GM19240 (cell line): ENCODE data around the gene GH1.
A peak's percentile ranks its signal among the peaks of the same experiment; 100 is the strongest.
"Not testable (repeated sequence)": the region's sequence is repeated elsewhere in the genome, so short reads cannot be mapped to it uniquely, and the experiment has no call there.

Experiments
- DNase-seq: peaks from one replicate; pipeline ENCODE4 v3.0.0; 2011; ENCODE audit warnings: low spot score; ENCODE audit not compliant: insufficient read length

Gene GH1

GRCh38 chr17:63918789-63919305 lies at the start of gene GH1:
Gene GH1 (minus strand): TSS chr17:63918839. CDS start chr17:63918776, 63 bp downstream.
- DNase-seq: not testable (repeated sequence)

GRCh38 chr17:63967953-63968352 lies 49.3 kb upstream of the GH1 start:
- no peak for DNase-seq

GRCh38 chr17:63966646-63967264 lies 48.1 kb upstream of the GH1 start:
- DNase-seq: peak; percentile 34

GRCh38 chr17:63963123-63963522 lies 44.5 kb upstream of the GH1 start:
- no peak for DNase-seq

- DNase-seq: no peak
Observed at GRCh38 chr17:63962298-63962744, 43.7 kb upstream of the GH1 start.

- peak; percentile 36 for DNase-seq
Observed at GRCh38 chr17:63961355-63962212, 42.9 kb upstream of the GH1 start.

- DNase-seq: no peak
Observed at GRCh38 chr17:63960430-63960829, 41.8 kb upstream of the GH1 start.

GRCh38 chr17:63960006-63960405 lies 41.4 kb upstream of the GH1 start:
- DNase-seq: no peak

- DNase-seq: no peak
Observed at GRCh38 chr17:63956296-63956920, 37.8 kb upstream of the GH1 start.

- no peak for DNase-seq
Observed at GRCh38 chr17:63955791-63956190, 37.2 kb upstream of the GH1 start.

- DNase-seq: no peak
Observed at GRCh38 chr17:63955232-63955631, 36.6 kb upstream of the GH1 start.

GRCh38 chr17:63954402-63955063 lies 35.9 kb upstream of the GH1 start:
- DNase-seq: peak; percentile 22

GRCh38 chr17:63950940-63951907 lies 32.6 kb upstream of the GH1 start:
- peak; percentile 40 for DNase-seq

GRCh38 chr17:63949576-63950250 lies 31.1 kb upstream of the GH1 start:
- DNase-seq: no peak

GRCh38 chr17:63948521-63948920 lies 29.9 kb upstream of the GH1 start:
- no peak for DNase-seq

- DNase-seq: no peak
Observed at GRCh38 chr17:63947711-63948330, 29.2 kb upstream of the GH1 start.

GRCh38 chr17:63946440-63947363 lies 28.1 kb upstream of the GH1 start:
- DNase-seq: peak; percentile 96

- DNase-seq: no peak
Observed at GRCh38 chr17:63945784-63946439, 27.3 kb upstream of the GH1 start.
